ENCODE measurements around the gene AP3B1. TPM values are rescaled to one million over a fixed set of nuclear protein-coding genes. Genes with fewer than 3 reads are reported as not detected.
A peak's percentile ranks its signal among the peaks of the same experiment; 100 is the strongest.

AP3B1 gene
- total RNA-seq, 1 experiment from 2014 or later, result 39.7 TPM

- H3K36me3 Mint-ChIP-seq (ENCODE audit: insufficient read depth, unreplicated experiment), result no peaks in the 10 kb centered on the region
- POLR2A ChIA-PET, result interaction anchor here (0.6 to 2.7 kb wide), 14 partner anchors 10 to 642 kb away, joined by 3 to 27 read pairs (median 3); partner anchors contain the start of genes AP3B1 and SCAMP1
- CTCF ChIA-PET, result interaction anchor here (0.7 to 1.6 kb wide), 8 partner anchors 8 to 558 kb away, joined by 3 to 5 read pairs (median 4); partner anchors contain the start of genes AP3B1 and SCAMP1
- intact Hi-C loops (cut with micrococcal nuclease), result loop anchor here (10.0 kb wide), 1 partner anchor 206 kb away; no protein-coding TSS in a partner anchor
- H3K27ac Mint-ChIP-seq (ENCODE audit: low read depth, unreplicated experiment), result peak overlapping the region; percentile 58
- no TSS peak for BruUV-seq (replicated peaks)
- H3K9me3 Mint-ChIP-seq (ENCODE audit: unreplicated experiment), result no peaks in the 10 kb centered on the region
- peak; percentile 45 for DNase-seq (ENCODE audit: unreplicated experiment)
- H3K4me1 Mint-ChIP-seq (ENCODE audit: insufficient read depth, unreplicated experiment), result peaks cover 24% of the 10 kb centered on the region
- no peak for TF ChIP-seq CTCF (IDR thresholded peaks at IDR 0.05; ENCODE audit: unreplicated experiment)
- no peak overlapping the region for H3K4me3 Mint-ChIP-seq (ENCODE audit: unreplicated experiment)
- H3K27me3 Mint-ChIP-seq (ENCODE audit: insufficient read depth, unreplicated experiment), result no peaks in the 10 kb centered on the region
Observed at GRCh38 chr5:78328585-78329173, 34.2 kb upstream of the AP3B1 start.

- DNase-seq (ENCODE audit: unreplicated experiment), result peak; percentile 88
- H3K4me3 Mint-ChIP-seq (ENCODE audit: unreplicated experiment), result peak overlapping the region; percentile 1
- H3K9me3 Mint-ChIP-seq (ENCODE audit: unreplicated experiment), result no peaks in the 10 kb centered on the region
- peaks cover 24% of the 10 kb centered on the region for H3K4me1 Mint-ChIP-seq (ENCODE audit: insufficient read depth, unreplicated experiment)
- no peak for TF ChIP-seq CTCF (IDR thresholded peaks at IDR 0.05; ENCODE audit: unreplicated experiment)
- ChIA-PET POLR2A (interaction anchor here (0.6 to 2.7 kb wide), 15 partner anchors 17 to 643 kb away, joined by 3 to 27 read pairs (median 3); partner anchors contain the start of genes AP3B1 and SCAMP1), CTCF (interaction anchor here (0.6 to 1.6 kb wide), 9 partner anchors 9 to 559 kb away, joined by 3 to 5 read pairs (median 4); partner anchors contain the start of genes AP3B1 and SCAMP1)
- peak overlapping the region; percentile 58 for H3K27ac Mint-ChIP-seq (ENCODE audit: low read depth, unreplicated experiment)
- H3K27me3 Mint-ChIP-seq (ENCODE audit: insufficient read depth, unreplicated experiment), result no peaks in the 10 kb centered on the region
- intact Hi-C loops (cut with micrococcal nuclease), result loop anchor here (10.0 kb wide), 1 partner anchor 207 kb away; no protein-coding TSS in a partner anchor
- BruUV-seq (replicated peaks), result no TSS peak
- H3K36me3 Mint-ChIP-seq (ENCODE audit: insufficient read depth, unreplicated experiment), result no peaks in the 10 kb centered on the region
Observed at GRCh38 chr5:78327761-78328510, 33.4 kb upstream of the AP3B1 start.

GRCh38 chr5:78326930-78327329 is 32.4 kb upstream of the AP3B1 start:
- no peak for DNase-seq (ENCODE audit: unreplicated experiment)
- Mint-ChIP-seq H3K27me3 (ENCODE audit: insufficient read depth, unreplicated experiment) (no peaks in the 10 kb centered on the region), H3K4me1 (ENCODE audit: insufficient read depth, unreplicated experiment) (peaks cover 24% of the 10 kb centered on the region), H3K4me3 (ENCODE audit: unreplicated experiment) (no peak overlapping the region), H3K9me3 (ENCODE audit: unreplicated experiment) (no peaks in the 10 kb centered on the region), H3K27ac (ENCODE audit: low read depth, unreplicated experiment) (peak overlapping the region; percentile 58), H3K36me3 (ENCODE audit: insufficient read depth, unreplicated experiment) (no peaks in the 10 kb centered on the region)
- no peak for TF ChIP-seq CTCF (IDR thresholded peaks at IDR 0.05; ENCODE audit: unreplicated experiment)
- BruUV-seq (replicated peaks), result no TSS peak
- intact Hi-C loops (cut with micrococcal nuclease), result loop anchor here (1.0 to 10.0 kb wide), 2 partner anchors 33 to 208 kb away; partner anchors contain the start of gene SCAMP1
- ChIA-PET POLR2A (interaction anchor here (0.6 to 2.7 kb wide), 6 partner anchors 12 to 66 kb away, joined by 3 to 27 read pairs (median 4); partner anchors contain the start of genes AP3B1 and SCAMP1), CTCF (interaction anchor here (1.1 kb wide), 1 partner anchor 33 kb away, joined by 4 read pairs; the partner anchor contains the start of gene SCAMP1)

- DNase-seq (ENCODE audit: unreplicated experiment), result no peak
Observed at GRCh38 chr5:78323241-78323640, 28.7 kb upstream of the AP3B1 start.

More at GRCh38 chr5:78323241-78323640, 28.7 kb upstream of the AP3B1 start:
- ChIA-PET CTCF (interaction anchor here (1.2 kb wide), 1 partner anchor 210 kb away, joined by 3 read pairs; no protein-coding TSS in a partner anchor), POLR2A (interaction anchor here (0.8 kb wide), 1 partner anchor 37 kb away, joined by 5 read pairs; the partner anchor contains the start of gene SCAMP1)
- no peak overlapping the region for H3K4me3 Mint-ChIP-seq (ENCODE audit: unreplicated experiment)
- H3K27ac Mint-ChIP-seq (ENCODE audit: low read depth, unreplicated experiment), result no peak overlapping the region
- no peaks in the 10 kb centered on the region for H3K9me3 Mint-ChIP-seq (ENCODE audit: unreplicated experiment)
- no TSS peak for BruUV-seq (replicated peaks)
- H3K27me3 Mint-ChIP-seq (ENCODE audit: insufficient read depth, unreplicated experiment), result no peaks in the 10 kb centered on the region
- no peaks in the 10 kb centered on the region for H3K36me3 Mint-ChIP-seq (ENCODE audit: insufficient read depth, unreplicated experiment)
- intact Hi-C loops (cut with micrococcal nuclease), result loop anchor here (5.0 to 10.0 kb wide), 2 partner anchors 212 to 574 kb away; no protein-coding TSS in a partner anchor
- H3K4me1 Mint-ChIP-seq (ENCODE audit: insufficient read depth, unreplicated experiment), result peaks cover 21% of the 10 kb centered on the region
- TF ChIP-seq CTCF (IDR thresholded peaks at IDR 0.05; ENCODE audit: unreplicated experiment), result no peak

All from MCF 10A (cell line).